Motor neuron (in vitro differentiated cells): ENCODE data around the gene MAN2A1. TPM values are rescaled to one million over a fixed set of nuclear protein-coding genes. Genes with fewer than 3 reads are reported as not detected.

ENCODE experiments used
- ATAC-seq, 8 experiments: fragments of 200-7000 bp; cut with Tn5 transposase; replicated peaks in 6 of 8; 2 replicates each; pipeline ENCODE4 v1.8.0; 2021; ENCODE audit warnings: mild to moderate bottlenecking in 8 of 8, moderate library complexity in 8 of 8
- H3K27ac ChIP-seq, 2 donors: fragments of 250-450 bp; sonication (Bioruptor Pico); 2 replicates each; pipeline ENCODE4 v1.9.0; 2021; ENCODE audit warnings: antibody characterized with exemption in 2 of 2, mild to moderate bottlenecking in 2 of 2, moderate library complexity in 1 of 2
- H3K4me1 ChIP-seq, 2 donors: fragments of 250-450 bp; sonication (Bioruptor Pico); replicated peaks in 1 of 2; 2 replicates each; pipeline ENCODE4 v1.6.1; 2021; ENCODE audit warnings: antibody characterized with exemption in 2 of 2, mild to moderate bottlenecking in 2 of 2, moderate library complexity in 1 of 2
- H3K4me3 ChIP-seq, 5 donors: fragments of 250-450 bp; sonication (Bioruptor Pico); 2 replicates each; pipeline ENCODE4 v1.9.0; 2021; ENCODE audit warnings: antibody characterized with exemption in 5 of 5, mild to moderate bottlenecking in 5 of 5, moderate library complexity in 4 of 5
- WGBS, 10 experiments: fragments of 450-650 bp; shearing (Covaris generic); methylation state at CpG; one replicate each; pipeline ENCODE4 v1.0.0; 2022; 5-methylcytosine and 5-hydroxymethylcytosine counted together
- in situ Hi-C, 9 experiments: fragments of 400-800 bp; cut with MboI; loops; one replicate each; pipeline ENCODE4 v1.15.0; 2021; ENCODE audit warnings: low sequenced_read_pairs in 9 of 9, low pct_unique_long_range_greater_than_20kb in 2 of 9; ENCODE audit not compliant: unreplicated experiment in 9 of 9
- total RNA-seq, 8 experiments: library from RNA; unstranded; fragments of 300-600 nt; gene quantifications; 2 replicates each; pipeline versions ENCODE4 v1.2.3 to v1.2.4, GENCODE V29; 2022

The MAN2A1 gene
- 10 to 100 TPM in 7 of 8 experiments, 1 to 10 TPM in 1; 9.1 to 59.7 (median 15.5) TPM for total RNA-seq

- in situ Hi-C loops, result loop anchor here in 1 of 9 experiments (25.0 kb wide), 2 partner anchors 173 to 348 kb away; no protein-coding TSS in a partner anchor
- Histone ChIP-seq H3K4me1 (peaks cover 8 to 11% of the 10 kb centered on the region in 2 donors), H3K27ac (peak within 1 kb of the TSS; percentile 73 to 88), H3K4me3 (peak within 1 kb of the TSS; percentile 61 to 83 (median 72))
- 0% methylated on average over 4 of the region's 58 CpGs; no CpG with 5 or more reads in 9 of the 10 experiments for WGBS, 10 experiments
- peak; percentile 49 to 67 (median 58) for ATAC-seq
Measured at GRCh38 chr5:109689740-109690241, at the start of gene MAN2A1. MAN2A1 (plus strand) TSS chr5:109689927; CDS start chr5:109690418, 491 bp downstream.

DNA sequence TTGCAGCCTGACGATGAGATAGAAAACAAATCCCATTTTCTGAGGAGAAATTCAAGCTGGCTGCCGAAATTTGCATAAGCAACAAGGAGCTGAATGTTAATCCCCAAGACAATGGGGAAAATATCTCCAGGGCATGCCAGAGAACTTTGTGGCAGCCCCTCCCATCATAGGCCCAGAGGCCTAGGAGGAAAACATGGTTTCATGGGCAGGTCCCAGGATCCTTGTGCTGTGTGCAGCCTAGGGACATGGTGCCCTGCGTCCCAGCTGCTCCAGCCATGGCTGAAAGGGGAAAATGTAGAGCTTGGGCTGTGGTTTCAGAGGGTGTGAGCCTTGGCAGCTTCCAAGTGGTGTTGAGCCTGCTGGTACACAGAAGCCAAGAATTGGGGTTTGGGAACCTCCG, 48.8 kb upstream of the MAN2A1 start:
- Histone ChIP-seq H3K4me3 (no peak overlapping the region), H3K4me1 (peaks cover 0 to 1% of the 10 kb centered on the region in 2 donors), H3K27ac (no peak overlapping the region)
- in situ Hi-C loops, result no loop called here
- 22 to 95% (median 83%) methylated on average over 1 to 4 of the region's 4 CpGs; no CpG with 5 or more reads in 2 of the 10 experiments for WGBS, 10 experiments
- ATAC-seq, result peak in 3 of 8 experiments; percentile 63 to 91 (median 85)

DNA sequence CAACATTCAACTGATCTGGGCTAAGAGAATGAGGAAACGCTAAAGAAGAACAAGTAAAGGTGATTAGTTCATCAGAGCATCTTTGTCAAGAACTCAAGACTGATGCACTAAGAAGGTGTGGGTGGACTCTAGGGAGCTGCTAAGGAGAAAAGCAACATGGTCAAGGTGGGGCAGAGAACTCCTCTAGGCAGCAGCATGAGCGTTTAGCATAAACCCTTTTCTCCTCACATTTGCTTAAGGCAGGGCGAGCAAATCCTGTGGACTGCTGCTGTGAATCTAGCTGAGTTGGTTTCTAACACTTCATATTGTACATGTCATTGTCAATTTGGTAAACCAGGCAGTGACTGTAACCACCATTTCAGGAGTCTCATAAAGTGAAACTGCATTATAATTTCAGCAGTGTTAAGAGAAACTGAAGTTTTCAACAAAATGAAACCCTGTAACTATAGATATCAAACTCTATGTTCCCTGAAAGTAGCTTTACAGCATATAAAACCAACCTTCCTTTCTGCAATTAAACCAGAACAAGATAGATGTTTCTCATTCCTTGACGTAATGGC, 45.9 kb upstream of the MAN2A1 start:
- peaks cover 0 to 3% of the 10 kb centered on the region in 2 donors for H3K4me1 ChIP-seq
- H3K4me3 ChIP-seq, result no peak overlapping the region
- H3K27ac ChIP-seq, result no peak overlapping the region
- 61 to 100% (median 82%) methylated on average over 1 to 4 of the region's 4 CpGs; no CpG with 5 or more reads in 2 of the 10 experiments for WGBS, 10 experiments
- peak in 2 of 8 experiments; percentile 51 to 68 for ATAC-seq
- in situ Hi-C loops, result no loop called here

DNA sequence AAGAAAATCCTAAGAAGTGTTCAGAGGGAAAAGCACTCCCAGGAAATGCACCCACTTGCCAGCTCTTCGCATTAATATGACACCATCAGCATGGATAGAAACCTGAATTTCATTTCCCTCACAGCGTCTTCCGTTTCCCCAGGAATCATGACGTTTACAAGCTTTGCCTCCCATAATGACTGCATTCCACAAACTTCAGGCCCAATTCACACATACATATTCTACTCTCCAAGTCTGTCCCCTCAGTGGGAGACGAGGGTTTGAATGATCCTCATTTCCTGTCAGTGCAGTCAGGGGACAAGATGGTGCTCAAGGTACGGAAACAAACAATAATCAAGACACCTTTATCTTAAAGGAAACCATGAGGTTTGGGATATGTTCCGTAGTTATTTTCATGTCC, 44.9 kb upstream of the MAN2A1 start:
- no peak for ATAC-seq
- in situ Hi-C loops, result no loop called here
- no peak overlapping the region for H3K4me3 ChIP-seq
- peaks cover 0 to 10% of the 10 kb centered on the region in 2 donors for H3K4me1 ChIP-seq
- no peak overlapping the region for H3K27ac ChIP-seq
- WGBS, 10 experiments, result 64 to 100% (median 74%) methylated on average over 1 to 6 of the region's 7 CpGs; no CpG with 5 or more reads in 1 of the 10 experiments

- peak in 5 of 8 experiments; percentile 64 to 80 (median 67) for ATAC-seq
- Histone ChIP-seq H3K27ac (peak overlapping the region in 1 of 2 donors; percentile 15), H3K4me3 (no peak overlapping the region), H3K4me1 (peaks cover 0 to 10% of the 10 kb centered on the region in 2 donors)
- in situ Hi-C loops, result no loop called here
- 0 to 42% (median 21%) methylated on average over 1 to 2 of the region's 2 CpGs; no CpG with 5 or more reads in 3 of the 10 experiments for WGBS, 10 experiments
Measured at GRCh38 chr5:109645707-109646192, 44.0 kb upstream of the MAN2A1 start.

GRCh38 chr5:109649318-109649717, 40.4 kb upstream of the MAN2A1 start:
- H3K27ac ChIP-seq, result no peak overlapping the region
- H3K4me1 ChIP-seq, result peaks cover 0 to 10% of the 10 kb centered on the region in 2 donors
- in situ Hi-C loops, result no loop called here
- no peak overlapping the region for H3K4me3 ChIP-seq
- WGBS, 10 experiments, result 12 to 94% (median 27%) methylated on average over 2 to 4 of the region's 4 CpGs; no CpG with 5 or more reads in 1 of the 10 experiments
- peak in 5 of 8 experiments; percentile 19 to 63 (median 36) for ATAC-seq

DNA sequence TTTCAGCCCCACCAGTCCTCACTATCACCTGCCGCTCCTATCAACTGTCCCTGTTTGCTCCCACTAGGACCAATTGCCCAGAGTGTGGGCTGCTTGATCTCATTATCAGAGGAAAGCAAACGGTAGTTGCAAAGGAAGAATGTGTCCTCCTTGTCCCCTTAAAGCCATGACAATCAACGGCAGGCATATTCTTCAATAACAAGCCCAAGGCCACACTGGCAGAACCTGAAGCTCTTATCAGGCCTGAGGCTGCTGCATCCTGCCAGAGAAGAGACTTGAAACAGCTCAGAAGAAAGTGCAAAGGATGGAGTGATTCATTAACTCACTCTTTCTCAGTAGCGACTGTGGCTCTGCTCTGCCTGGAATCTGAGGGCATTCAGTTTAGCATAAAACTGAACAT, 39.2 kb upstream of the MAN2A1 start:
- no peak overlapping the region for H3K4me3 ChIP-seq
- ATAC-seq, result no peak
- H3K4me1 ChIP-seq, result peaks cover 0 to 10% of the 10 kb centered on the region in 2 donors
- 20 to 85% (median 56%) methylated on average over 1 to 4 of the region's 4 CpGs; no CpG with 5 or more reads in 4 of the 10 experiments for WGBS, 10 experiments
- no peak overlapping the region for H3K27ac ChIP-seq
- in situ Hi-C loops, result no loop called here

- Histone ChIP-seq H3K4me1 (peaks cover 3 to 7% of the 10 kb centered on the region in 2 donors), H3K27ac (no peak overlapping the region), H3K4me3 (no peak overlapping the region)
- in situ Hi-C loops, result no loop called here
- ATAC-seq, result no peak
- 22 to 100% (median 81%) methylated on average over 1 of the region's 1 CpG; no CpG with 5 or more reads in 4 of the 10 experiments for WGBS, 10 experiments
Measured at GRCh38 chr5:109652096-109652495, 37.6 kb upstream of the MAN2A1 start.

DNA sequence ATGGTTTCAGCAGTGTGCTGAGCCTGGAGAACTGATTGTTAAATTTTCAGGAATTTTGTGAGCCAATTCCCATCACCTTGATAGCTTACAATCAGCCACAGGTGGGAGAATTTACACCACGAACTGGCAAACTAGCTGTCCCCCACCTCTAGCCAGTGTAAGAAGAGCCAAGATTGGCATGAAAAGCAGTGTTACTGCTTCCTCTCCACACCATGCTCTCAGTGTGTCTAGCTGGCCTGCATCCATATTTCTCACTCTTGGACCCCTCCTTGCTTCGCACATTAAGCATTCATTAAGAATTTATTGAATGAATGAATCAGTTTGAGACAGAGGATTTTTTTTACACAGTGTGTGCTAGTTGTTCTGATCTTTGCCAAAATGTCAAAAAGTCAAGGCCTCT, 36.7 kb upstream of the MAN2A1 start:
- peaks cover 7 to 8% of the 10 kb centered on the region in 2 donors for H3K4me1 ChIP-seq
- in situ Hi-C loops, result no loop called here
- no peak overlapping the region for H3K27ac ChIP-seq
- H3K4me3 ChIP-seq, result no peak overlapping the region
- ATAC-seq, result no peak
- 0 to 80% (median 30%) methylated on average over 1 to 2 of the region's 2 CpGs; no CpG with 5 or more reads in 3 of the 10 experiments for WGBS, 10 experiments

- in situ Hi-C loops, result no loop called here
- 64 to 93% (median 79%) methylated on average over 2 to 3 of the region's 3 CpGs; no CpG with 5 or more reads in 4 of the 10 experiments for WGBS, 10 experiments
- Histone ChIP-seq H3K27ac (no peak overlapping the region), H3K4me1 (peaks cover 7 to 8% of the 10 kb centered on the region in 2 donors), H3K4me3 (no peak overlapping the region)
- ATAC-seq, result no peak
Measured at GRCh38 chr5:109653561-109654239, 36.0 kb upstream of the MAN2A1 start.

DNA sequence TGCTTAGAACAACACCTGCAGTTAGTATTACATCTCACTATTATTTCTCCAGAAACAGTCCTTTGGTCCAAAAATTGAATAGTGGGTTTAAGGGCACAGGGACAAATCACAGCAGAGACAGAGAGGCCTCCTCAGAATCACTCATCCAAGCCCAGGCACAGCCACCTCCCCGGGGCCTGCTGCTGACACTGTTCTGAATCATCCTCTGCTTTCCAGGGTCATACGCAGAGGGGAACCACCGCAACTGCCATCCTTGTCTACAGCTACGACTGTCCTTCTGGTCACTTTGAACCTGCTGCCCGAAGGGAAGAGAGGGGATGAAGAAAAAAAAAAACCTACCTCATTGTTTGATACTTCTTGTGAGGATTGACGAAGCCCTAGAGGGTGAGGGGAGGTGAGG, 35.3 kb upstream of the MAN2A1 start:
- ATAC-seq, result peak in 5 of 8 experiments; percentile 68 to 88 (median 76)
- 31 to 84% (median 59%) methylated on average over 2 to 6 of the region's 6 CpGs; no CpG with 5 or more reads in 5 of the 10 experiments for WGBS, 10 experiments
- Histone ChIP-seq H3K4me1 (peaks cover 3 to 8% of the 10 kb centered on the region in 2 donors), H3K27ac (no peak overlapping the region), H3K4me3 (no peak overlapping the region)
- in situ Hi-C loops, result no loop called here

DNA sequence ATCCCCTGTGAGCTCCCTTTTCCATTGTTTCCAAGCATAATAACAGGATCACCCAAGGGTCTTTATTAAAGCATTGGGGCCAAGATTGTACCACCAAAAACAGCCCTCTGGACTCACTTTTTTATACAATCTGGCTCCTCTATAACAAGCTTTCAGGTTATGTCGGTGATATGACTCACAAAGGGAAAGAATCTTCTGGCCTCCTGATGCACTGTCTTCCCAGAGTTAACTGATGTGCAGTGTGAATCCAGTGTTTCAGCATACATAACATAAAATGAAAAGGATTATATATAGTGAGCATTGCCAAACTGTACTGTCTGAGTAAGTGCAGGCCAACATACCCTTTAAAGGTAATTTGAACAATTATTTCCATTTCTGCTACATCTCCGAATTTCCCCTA, 33.9 kb upstream of the MAN2A1 start:
- H3K4me1 ChIP-seq, result peaks cover 0 to 17% of the 10 kb centered on the region in 2 donors
- peak in 1 of 8 experiments; percentile 32 for ATAC-seq
- in situ Hi-C loops, result no loop called here
- H3K27ac ChIP-seq, result no peak overlapping the region
- H3K4me3 ChIP-seq, result no peak overlapping the region
- WGBS, 10 experiments, result 13 to 100% (median 88%) methylated on average over 1 to 2 of the region's 2 CpGs; no CpG with 5 or more reads in 1 of the 10 experiments

DNA sequence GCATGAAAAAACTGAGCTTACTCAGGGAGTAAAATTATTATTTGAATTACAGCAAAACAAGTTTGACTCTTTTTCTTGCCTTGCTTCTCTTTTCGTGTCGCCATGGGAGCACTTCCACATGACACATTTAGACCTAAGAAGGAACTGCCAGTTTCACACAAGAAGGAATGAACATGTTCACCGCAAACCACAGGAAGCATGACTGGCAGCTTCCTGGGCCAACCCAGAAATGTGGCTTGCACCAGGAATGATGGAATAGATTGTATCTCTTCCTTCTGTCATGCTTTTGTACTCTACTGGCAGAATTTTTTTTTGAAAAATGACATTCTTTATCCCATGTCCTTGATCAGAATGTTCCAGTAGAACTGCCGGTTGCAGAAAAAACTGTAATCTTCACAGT, 32.9 kb upstream of the MAN2A1 start:
- peaks cover 0 to 18% of the 10 kb centered on the region in 2 donors for H3K4me1 ChIP-seq
- H3K4me3 ChIP-seq, result no peak overlapping the region
- in situ Hi-C loops, result no loop called here
- peak in 2 of 8 experiments; percentile 75 to 93 for ATAC-seq
- no peak overlapping the region for H3K27ac ChIP-seq
- WGBS, 10 experiments, result 7 to 100% (median 92%) methylated on average over 1 to 4 of the region's 4 CpGs; no CpG with 5 or more reads in 1 of the 10 experiments
